COLO829 (cell line): ENCODE measurements around the gene PODXL.
"Not testable (repeated sequence)": the region's sequence is repeated elsewhere in the genome, so short reads cannot be mapped to it uniquely, and the experiment has no call there.

Source experiments
- DNase-seq: peaks from one replicate; pipeline ENCODE4 v3.0.0; 2012; ENCODE audit warnings: low spot score

PODXL gene

DNA sequence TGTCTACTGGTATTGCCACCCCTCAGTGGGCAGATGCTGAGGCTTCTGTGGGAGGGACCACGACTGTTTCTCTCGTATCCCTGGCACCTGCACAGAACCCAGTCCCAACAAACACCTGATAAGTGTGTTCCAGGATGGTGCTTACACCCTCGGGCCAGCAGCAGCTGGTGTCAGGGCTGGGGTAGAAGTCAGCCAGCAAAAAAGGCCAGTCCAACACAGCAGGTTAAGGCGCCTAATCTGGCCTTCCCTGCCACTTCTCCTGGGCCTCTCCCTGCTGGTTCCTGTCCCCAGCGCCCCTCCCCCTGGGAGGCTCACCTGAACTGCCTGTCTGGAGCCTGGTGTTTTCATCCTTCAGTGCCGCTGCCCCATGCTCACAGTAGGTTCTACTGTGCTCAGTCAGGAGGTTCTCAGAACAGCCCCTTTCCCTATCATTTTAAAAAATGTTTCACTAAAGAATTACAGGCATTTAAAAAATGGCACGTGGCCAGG, 20.0 kb downstream of the PODXL start:
- no peak for DNase-seq

DNA sequence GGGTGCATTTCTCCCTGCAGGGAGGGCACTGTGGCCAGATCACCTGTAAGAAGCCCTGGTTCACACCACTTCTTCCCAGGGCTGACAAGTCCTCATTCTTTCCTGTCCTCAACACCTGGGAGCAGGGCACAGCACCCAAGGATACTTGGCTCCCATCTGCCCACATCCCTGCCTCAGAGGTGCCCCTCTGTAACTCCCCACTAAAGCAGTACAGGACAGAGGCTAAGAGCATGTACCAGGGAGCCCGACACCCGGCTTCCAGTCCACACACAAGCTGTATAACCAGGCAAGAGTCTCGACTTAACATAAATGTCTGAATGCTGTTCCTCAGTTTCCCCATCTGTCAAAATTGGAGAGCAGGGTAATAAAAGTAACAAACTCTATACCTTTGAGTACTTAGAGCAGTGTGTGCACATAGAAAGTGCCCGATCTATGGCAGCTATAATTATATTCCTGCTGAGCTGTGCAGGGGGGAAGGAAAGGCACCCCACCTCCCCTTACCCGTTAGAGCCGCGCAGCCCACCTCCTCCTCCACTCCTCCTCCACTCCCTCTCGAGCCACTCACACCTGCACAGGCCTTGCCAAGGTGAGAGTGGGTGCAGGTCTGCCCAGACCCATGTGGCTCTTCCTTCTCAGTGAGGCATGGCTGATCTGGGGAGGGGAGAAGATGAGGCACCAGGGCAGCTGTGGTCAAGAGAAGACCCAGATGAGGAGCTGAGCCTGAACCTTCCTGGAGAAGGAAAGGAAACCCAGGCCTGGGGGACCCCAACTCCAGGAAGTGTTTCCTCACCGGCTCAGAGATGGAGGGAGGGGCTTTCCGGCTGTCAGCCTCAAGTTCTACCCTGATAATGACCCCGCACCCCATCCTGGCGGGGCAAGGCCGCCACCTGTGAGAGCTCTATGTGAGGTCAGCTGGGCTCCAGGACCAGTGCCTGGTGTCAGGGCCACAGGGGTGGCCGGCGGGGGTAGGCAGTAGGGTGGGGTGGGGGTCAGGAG, 22.6 kb downstream of the PODXL start:
- no peak for DNase-seq

DNA sequence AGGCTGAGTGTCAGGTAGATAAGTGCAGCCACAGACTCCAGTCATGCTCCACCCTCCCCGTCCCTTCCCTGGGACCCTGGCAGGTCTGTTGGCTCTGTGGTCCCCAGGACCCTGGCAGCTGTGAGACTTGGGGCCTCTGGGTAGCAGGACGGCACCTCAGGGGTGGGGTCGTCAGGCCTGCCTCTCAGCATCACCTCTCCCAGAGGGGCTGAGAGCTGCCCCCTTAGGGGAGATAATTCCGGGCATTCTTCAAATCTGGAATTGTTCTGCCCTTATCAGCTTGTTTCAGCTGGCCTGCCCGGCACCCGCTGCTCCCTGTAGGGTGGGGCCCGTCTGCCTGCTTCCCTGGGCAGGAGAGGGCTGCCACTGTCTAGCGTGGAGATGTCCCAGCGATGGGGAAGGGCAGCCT, 23.3 kb downstream of the PODXL start:
- DNase-seq: no peak

GRCh38 chr7:131532570-131533091, 23.8 kb downstream of the PODXL start:
- no peak for DNase-seq

DNA sequence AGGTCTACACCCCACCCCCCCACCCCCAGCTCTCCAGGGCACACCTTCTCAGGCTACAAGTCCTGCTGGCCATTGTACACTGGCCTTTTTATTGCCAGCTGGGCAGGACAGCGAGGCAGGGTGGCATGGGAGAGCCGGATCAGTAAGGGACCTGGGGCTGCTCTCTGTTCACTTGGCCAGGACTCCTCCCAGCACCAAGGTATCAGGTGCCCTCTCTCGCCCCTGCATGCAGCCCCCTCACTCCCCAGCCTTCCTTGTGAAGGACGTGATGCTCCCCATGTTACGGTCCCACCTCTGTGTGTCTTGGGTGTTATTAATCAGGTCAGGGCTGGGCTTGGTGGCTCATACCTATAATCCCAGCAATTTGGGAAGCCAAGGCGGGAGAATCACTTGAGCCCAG, 26.3 kb downstream of the PODXL start:
- DNase-seq: no peak

DNA sequence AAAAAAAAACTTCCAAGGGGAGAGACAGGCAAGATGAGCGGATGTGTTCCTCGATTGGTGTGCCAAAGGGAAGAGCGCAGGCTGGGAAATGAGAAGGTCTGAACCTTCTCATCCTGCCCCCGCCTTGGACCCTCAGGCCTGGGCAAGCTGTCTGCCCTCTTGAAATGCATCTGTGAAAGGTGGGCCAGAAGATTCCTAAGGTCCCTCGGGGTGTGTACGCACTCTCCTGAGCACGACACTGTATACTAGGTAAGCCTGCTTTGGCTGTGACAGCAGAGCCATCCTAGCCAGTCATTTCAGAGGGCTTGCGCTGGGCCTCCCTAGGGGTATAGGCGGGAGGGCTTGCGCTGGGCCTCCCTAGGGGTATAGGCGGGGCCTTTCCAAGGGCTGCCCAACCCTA, 26.8 kb downstream of the PODXL start:
- no peak for DNase-seq

DNA sequence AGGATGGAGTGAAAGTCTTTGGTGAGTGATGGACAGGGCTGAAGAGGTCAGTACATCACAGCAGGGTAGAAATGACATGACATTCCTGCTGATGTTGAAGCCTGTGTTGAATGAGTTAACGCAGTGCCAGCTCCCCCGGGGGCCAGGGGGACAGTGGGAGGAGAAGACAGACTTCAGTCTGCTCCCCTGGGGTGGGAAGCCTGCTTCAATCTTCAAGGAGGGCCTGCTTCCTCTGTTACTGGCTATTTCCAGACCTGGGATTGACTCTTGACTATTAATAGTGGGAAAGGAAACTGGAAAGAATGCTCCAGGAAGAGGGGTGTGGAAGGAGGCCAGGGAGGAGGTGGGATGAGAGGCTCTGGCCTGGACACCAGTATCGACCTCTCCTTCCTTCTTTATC, 27.2 kb downstream of the PODXL start:
- DNase-seq: no peak

DNA sequence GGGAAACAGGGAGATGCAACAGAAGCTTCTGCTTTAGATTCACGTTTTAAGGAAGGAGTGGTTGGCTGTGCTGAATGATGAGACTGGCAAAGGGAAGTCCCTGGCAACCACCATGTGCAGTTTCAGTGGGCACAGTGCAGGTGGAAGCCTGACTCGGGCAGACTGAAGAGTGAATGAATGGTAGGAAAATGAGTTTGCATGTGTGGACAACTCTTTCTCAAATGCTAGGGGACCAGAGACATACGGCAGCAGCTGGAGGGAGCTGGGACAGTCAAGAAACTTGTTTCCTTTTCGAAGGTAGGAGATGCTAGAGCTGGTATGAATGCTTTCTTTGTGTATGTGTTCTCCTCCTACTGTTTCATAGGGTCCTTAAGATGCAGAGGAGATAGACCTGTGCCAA, 29.0 kb downstream of the PODXL start:
- no peak for DNase-seq

- DNase-seq: no peak
Measured at GRCh38 chr7:131525820-131526219, 30.6 kb downstream of the PODXL start.

DNA sequence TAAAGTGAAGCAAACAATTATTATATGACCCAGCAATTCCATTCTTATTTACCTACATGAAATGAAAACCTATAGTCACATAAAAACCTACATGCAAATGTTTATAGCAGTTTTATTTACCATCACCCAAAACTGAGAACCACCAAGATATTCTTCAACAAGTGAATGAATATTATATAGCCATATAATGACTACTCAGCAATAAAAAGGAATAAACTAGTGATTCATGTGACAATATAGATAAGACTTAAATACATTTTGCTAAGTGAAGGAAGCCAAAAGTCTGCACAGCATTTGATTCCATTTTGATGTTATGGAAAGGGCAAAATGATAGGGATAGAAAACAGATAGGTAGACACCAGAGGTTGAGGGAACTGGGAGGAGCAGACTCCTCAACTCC, 31.7 kb downstream of the PODXL start:
- DNase-seq: no peak

- no peak for DNase-seq
Measured at GRCh38 chr7:131524115-131524514, 32.3 kb downstream of the PODXL start.

GRCh38 chr7:131522325-131522930, 34.0 kb downstream of the PODXL start:
- no peak for DNase-seq

GRCh38 chr7:131521651-131522163, 34.7 kb downstream of the PODXL start:
- no peak for DNase-seq

GRCh38 chr7:131518626-131519025, 37.8 kb downstream of the PODXL start:
- DNase-seq: no peak

- no peak for DNase-seq
Measured at GRCh38 chr7:131517218-131517923, 39.1 kb downstream of the PODXL start.

DNA sequence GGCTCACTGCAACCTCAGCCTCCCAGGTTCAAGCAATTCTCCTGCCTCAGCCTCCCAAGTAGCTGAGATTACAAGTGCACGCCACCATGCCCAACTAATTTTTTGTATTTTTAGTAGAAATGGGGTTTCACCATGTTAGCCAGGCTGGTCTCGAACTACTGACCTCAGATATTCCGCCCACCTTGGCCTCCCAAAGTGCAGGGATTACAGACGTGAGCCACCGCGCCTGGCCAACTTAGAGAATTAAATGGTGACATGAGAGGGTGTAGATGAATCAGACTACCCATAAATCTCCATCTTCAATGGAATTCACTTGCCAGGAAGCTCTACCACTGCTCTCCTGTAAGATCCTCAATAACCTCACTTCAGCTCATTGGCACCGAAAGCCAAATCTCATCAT, 41.0 kb downstream of the PODXL start:
- DNase-seq: not testable (repeated sequence)

- peak; percentile 92 for DNase-seq
Measured at GRCh38 chr7:131513245-131514061, 43.0 kb downstream of the PODXL start.

DNA sequence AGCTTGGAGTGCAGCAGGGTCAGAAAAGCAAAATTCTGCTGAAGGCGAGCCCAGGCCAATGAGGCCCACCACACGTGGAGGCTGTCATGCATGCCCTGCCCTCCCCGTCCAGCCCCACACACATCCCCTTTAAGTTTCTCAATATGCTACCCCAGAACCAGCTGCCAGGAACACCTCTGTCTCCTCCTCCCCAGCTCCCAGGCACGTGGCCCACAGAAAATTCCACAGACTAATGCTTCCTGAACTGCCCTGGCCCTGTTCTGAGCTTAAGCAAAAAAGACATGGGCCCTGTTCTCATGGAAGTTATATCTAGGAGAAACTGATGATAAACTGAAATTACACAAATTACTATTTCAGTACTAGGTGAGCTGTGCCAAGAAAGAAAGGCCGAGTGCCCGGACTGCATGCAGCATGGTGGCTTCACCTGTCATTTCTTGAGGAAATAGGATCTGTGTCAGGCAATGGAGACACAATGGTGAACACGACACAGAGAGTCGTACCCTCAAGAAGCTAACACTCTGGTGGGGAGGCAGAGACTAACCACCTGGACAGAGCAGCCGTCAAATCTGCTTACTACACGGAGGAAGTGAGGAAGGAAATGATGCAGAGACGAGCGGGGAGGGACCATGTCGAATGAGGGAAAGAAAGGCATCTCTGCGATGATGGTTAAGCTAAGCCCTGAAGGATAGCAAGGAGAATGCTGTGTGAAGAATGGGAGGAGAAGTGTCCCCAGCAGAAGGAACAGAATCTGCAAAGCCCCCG, 44.5 kb downstream of the PODXL start:
- no peak for DNase-seq

DNA sequence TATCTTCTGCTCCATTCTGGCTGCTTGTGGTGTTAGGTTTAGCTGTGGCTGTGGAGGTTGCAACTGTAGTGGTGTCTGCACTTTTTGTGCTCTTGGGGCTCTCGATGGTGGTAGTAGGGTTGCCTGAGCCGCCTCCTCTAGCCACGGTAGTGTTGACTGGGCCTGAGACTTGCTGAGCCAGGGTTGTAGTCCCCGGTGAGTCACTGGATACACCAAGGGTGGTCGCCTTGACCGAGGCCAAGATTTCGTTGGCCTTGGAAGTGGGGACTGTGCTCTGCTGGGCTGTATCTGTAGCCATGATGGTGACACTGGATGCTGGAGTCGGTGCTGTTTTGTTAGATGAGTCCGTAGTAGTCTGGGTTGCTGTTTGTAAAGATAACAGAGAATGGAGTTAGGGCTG, 45.4 kb downstream of the PODXL start:
- DNase-seq: no peak

DNA sequence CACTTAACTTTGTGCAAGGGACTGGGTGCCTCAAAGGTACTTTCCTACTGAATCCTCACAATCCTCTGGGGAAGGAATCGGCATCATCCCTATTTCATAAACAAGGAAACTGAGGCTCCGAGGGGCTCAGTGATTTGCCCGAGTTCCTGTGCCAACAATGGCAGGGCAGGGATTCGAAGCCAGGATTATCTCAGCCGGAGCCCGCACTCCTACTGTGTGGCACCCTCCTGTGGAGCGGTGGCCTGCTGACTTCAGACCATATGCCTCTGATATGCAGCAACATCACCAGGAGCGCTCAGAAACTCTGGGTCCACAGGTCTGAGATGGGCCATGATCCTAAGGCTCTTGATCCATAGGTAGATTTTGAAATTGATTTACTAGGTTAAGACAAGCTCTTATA, 46.6 kb downstream of the PODXL start:
- no peak for DNase-seq
